Right lobe of liver (tissue), 4 donors: ENCODE data around the gene XAB2.

Experiments used
- POLR2A ChIP-seq: fragments of 450-650 bp; IDR thresholded peaks from one replicate; pipeline ENCODE4 v1.6.1; 2017; ENCODE audit warnings: antibody characterized with exemption, mild to moderate bottlenecking
- TF ChIP-seq, protein P1 (sequence below), 4 donors: fragments of 200-600 bp in 3 of 4; fragments of 450-650 bp in 1 of 4; IDR thresholded peaks; one replicate each; pipeline versions ENCODE4 v1.5.1 to v1.8.0; 2016 to 2022; ENCODE audit warnings: antibody characterized with exemption in 4 of 4, mild to moderate bottlenecking in 2 of 4
- donor health status: DM: no; HTN: no; CAD: no.
- donor health status: DM: no; HTN: no; CAD: no.
- donor health status: DM: no; HTN: yes; CAD: no.

GRCh38 chr19:7642295-7643030 lies 13.1 kb upstream of the XAB2 start:
- TF ChIP-seq, protein P1, sequence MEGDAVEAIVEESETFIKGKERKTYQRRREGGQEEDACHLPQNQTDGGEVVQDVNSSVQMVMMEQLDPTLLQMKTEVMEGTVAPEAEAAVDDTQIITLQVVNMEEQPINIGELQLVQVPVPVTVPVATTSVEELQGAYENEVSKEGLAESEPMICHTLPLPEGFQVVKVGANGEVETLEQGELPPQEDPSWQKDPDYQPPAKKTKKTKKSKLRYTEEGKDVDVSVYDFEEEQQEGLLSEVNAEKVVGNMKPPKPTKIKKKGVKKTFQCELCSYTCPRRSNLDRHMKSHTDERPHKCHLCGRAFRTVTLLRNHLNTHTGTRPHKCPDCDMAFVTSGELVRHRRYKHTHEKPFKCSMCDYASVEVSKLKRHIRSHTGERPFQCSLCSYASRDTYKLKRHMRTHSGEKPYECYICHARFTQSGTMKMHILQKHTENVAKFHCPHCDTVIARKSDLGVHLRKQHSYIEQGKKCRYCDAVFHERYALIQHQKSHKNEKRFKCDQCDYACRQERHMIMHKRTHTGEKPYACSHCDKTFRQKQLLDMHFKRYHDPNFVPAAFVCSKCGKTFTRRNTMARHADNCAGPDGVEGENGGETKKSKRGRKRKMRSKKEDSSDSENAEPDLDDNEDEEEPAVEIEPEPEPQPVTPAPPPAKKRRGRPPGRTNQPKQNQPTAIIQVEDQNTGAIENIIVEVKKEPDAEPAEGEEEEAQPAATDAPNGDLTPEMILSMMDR (IDR thresholded peaks at IDR 0.05), result no peak
- TF ChIP-seq POLR2A, result no peak
